AG08395 (cell line): Measurements from ENCODE around the gene ARID3B.

Source experiments
- DNase-seq: peaks from one replicate; pipeline ENCODE4 v3.0.0; 2012; ENCODE audit warnings: mixed read lengths, low spot score

The ARID3B gene

DNA sequence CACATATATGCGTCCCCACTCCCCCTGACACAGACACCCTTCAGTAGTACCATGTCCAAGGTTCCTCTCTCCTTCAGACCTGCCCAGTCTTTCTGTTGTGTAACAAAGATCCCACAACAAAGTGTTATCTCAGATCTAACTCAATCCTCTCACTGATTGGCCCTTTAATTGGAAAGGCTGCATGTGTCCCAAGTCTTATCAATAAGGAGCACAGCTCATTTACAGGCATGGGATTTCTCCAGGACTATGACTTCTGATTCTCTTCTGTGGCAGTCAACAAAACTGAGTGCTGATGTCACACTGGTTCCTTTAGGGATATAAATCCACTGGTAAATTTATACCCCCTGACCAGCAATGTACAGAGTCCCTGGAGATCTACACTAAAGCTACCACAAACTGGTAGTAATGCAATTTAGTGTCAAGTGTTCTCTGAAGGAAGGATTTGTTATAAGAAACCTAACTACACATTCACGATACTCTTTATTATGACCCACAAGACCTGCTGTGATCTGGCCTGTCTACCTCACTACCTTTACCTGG lies 102.7 kb downstream of the ARID3B start:
- no peak for DNase-seq

GRCh38 chr15:74646480-74646879 lies 105.5 kb downstream of the ARID3B start:
- DNase-seq: no peak
